RWPE2 (cell line): ENCODE results near the gene RBM39.

Experiments
- ATAC-seq: fragments of 200-7000 bp; cut with Tn5 transposase; 3 replicates; pipeline ENCODE4 v1.9.1; 2021; ENCODE audit warnings: low read depth
- DNase-seq: peaks from one replicate; pipeline ENCODE4 v3.0.0-alpha.2; 2020; ENCODE audit warnings: low spot score
- H3K27ac ChIP-seq: fragments of 450-650 bp; 2 replicates; pipeline ENCODE4 v1.5.1; 2017; ENCODE audit warnings: mild to moderate bottlenecking; ENCODE audit not compliant: poor library complexity, severe bottlenecking
- H3K27me3 ChIP-seq: fragments of 250-450 bp; sonication (Bioruptor Pico); 2 replicates; pipeline ENCODE4 v1.5.1; 2021; ENCODE audit warnings: mild to moderate bottlenecking, moderate library complexity; ENCODE audit not compliant: insufficient read depth, poor library complexity, severe bottlenecking
- H3K36me3 ChIP-seq: fragments of 250-450 bp; sonication (Bioruptor Pico); 2 replicates; pipeline ENCODE4 v1.5.1; 2020; ENCODE audit warnings: low read depth, mild to moderate bottlenecking, moderate library complexity
- H3K4me1 ChIP-seq: fragments of 250-450 bp; sonication (Bioruptor Pico); 2 replicates; pipeline ENCODE4 v1.5.1; 2021; ENCODE audit warnings: mild to moderate bottlenecking, moderate library complexity; ENCODE audit not compliant: insufficient read depth, poor library complexity, severe bottlenecking
- H3K4me3 ChIP-seq: fragments of 250-450 bp; sonication (Bioruptor Pico); 2 replicates; pipeline ENCODE4 v1.5.1; 2021; ENCODE audit warnings: mild to moderate bottlenecking, moderate library complexity; ENCODE audit not compliant: severe bottlenecking
- H3K9me3 ChIP-seq: fragments of 250-450 bp; sonication (Bioruptor Pico); 2 replicates; pipeline ENCODE4 v1.5.1; 2021; ENCODE audit warnings: mild to moderate bottlenecking, moderate library complexity; ENCODE audit not compliant: severe bottlenecking
- CTCF ChIP-seq: fragments of 450-650 bp; IDR thresholded peaks from one replicate; pipeline ENCODE4 v1.5.1; 2017; ENCODE audit warnings: mild to moderate bottlenecking, moderate library complexity; ENCODE audit not compliant: poor library complexity, severe bottlenecking

Gene RBM39

GRCh38 chr20:35731469-35731788 lies 10.6 kb downstream of the RBM39 start:
- Histone ChIP-seq H3K27ac (no peak overlapping the region), H3K4me1 (peaks cover 40% of the 10 kb centered on the region), H3K36me3 (peaks cover 100% of the 10 kb centered on the region), H3K9me3 (no peaks in the 10 kb centered on the region), H3K4me3 (no peak overlapping the region), H3K27me3 (no peaks in the 10 kb centered on the region)
- ATAC-seq, result no peak
- no peak for TF ChIP-seq CTCF
- DNase-seq, result no peak

- H3K4me3 ChIP-seq, result no peak overlapping the region
- no peaks in the 10 kb centered on the region for H3K27me3 ChIP-seq
- H3K9me3 ChIP-seq, result no peaks in the 10 kb centered on the region
- no peak for ATAC-seq
- DNase-seq, result no peak
- no peak overlapping the region for H3K27ac ChIP-seq
- TF ChIP-seq CTCF, result no peak
- H3K36me3 ChIP-seq, result peaks cover 100% of the 10 kb centered on the region
- H3K4me1 ChIP-seq, result peaks cover 34% of the 10 kb centered on the region
These were observed 11.2 kb downstream of the RBM39 start for GRCh38 chr20:35730583-35731468.

GRCh38 chr20:35729836-35730582 lies 12.1 kb downstream of the RBM39 start:
- TF ChIP-seq CTCF, result no peak
- Histone ChIP-seq H3K27me3 (no peaks in the 10 kb centered on the region), H3K9me3 (no peaks in the 10 kb centered on the region), H3K4me3 (no peak overlapping the region), H3K36me3 (peaks cover 100% of the 10 kb centered on the region), H3K4me1 (peaks cover 26% of the 10 kb centered on the region), H3K27ac (no peak overlapping the region)
- no peak for DNase-seq
- ATAC-seq, result no peak

GRCh38 chr20:35729283-35729807 lies 12.7 kb downstream of the RBM39 start:
- ATAC-seq (no peak), DNase-seq (no peak)
- Histone ChIP-seq H3K27ac (no peak overlapping the region), H3K36me3 (peaks cover 100% of the 10 kb centered on the region), H3K4me1 (peaks cover 19% of the 10 kb centered on the region), H3K27me3 (no peaks in the 10 kb centered on the region), H3K4me3 (no peak overlapping the region), H3K9me3 (no peaks in the 10 kb centered on the region)
- no peak for TF ChIP-seq CTCF
